H1 (cell line): ENCODE results near the gene SND1.

Experiments
- BACH1 ChIP-seq: IDR thresholded peaks from 2 replicates; pipeline ENCODE4 v1.6.1; 2012; ENCODE audit warnings: low read length, improper control_type of control experiment
- CHD1 ChIP-seq: IDR thresholded peaks from 2 replicates; pipeline ENCODE4 v1.6.1; 2012; ENCODE audit warnings: low read depth, low read length, improper control_type of control experiment
- EZH2 ChIP-seq: fragments of 200-600 bp; sonication (generic); IDR thresholded peaks from 2 replicates; pipeline ENCODE4 v1.7.1; 2012; ENCODE audit warnings: low read depth, mild to moderate bottlenecking, moderate library complexity, low read length, inconsistent platforms; ENCODE audit not compliant: severe bottlenecking
- GABPA ChIP-seq: IDR thresholded peaks from 2 replicates; pipeline ENCODE4 v1.6.1; 2011; ENCODE audit warnings: mild to moderate bottlenecking, low read length, moderate library complexity, borderline replicate concordance; ENCODE audit not compliant: insufficient read depth
- HDAC2 ChIP-seq, 2 experiments: fragments of 300-600 bp in 1 of 2; sonication (generic) in 1 of 2; IDR thresholded peaks; 2 replicates each; pipeline ENCODE4 v1.6.1; 2011 to 2012; ENCODE audit warnings: low read depth in 2 of 2, low read length in 2 of 2, mild to moderate bottlenecking in 2 of 2, moderate library complexity in 2 of 2, borderline replicate concordance in 1 of 2, inconsistent platforms in 1 of 2
- KDM1A ChIP-seq: fragments of 200-600, 300-600 bp; sonication (generic); IDR thresholded peaks from 2 replicates; pipeline ENCODE4 v1.7.1; 2016; ENCODE audit warnings: mild to moderate bottlenecking, low read length, borderline replicate concordance
- POLR2A ChIP-seq, 2 experiments: IDR thresholded peaks; 1 replicate in 1 of 2; 2 replicates in 1 of 2; pipeline ENCODE4 v1.6.1; 2011; ENCODE audit warnings: low read depth in 2 of 2, low read length in 2 of 2, mild to moderate bottlenecking in 2 of 2; ENCODE audit errors: control extremely low read depth in 1 of 2
- POLR2AphosphoS5 ChIP-seq: IDR thresholded peaks from 2 replicates; pipeline ENCODE4 v1.6.1; 2011; ENCODE audit warnings: low read depth, low read length
- RAD21 ChIP-seq, 2 experiments: IDR thresholded peaks in 1 of 2; conservative IDR thresholded peaks in 1 of 2; 2 replicates each; pipeline ENCODE4 v1.6.1; 2011; ENCODE audit warnings: low read depth in 2 of 2, low read length in 2 of 2, improper control_type of control experiment in 1 of 2, inconsistent platforms in 1 of 2, mild to moderate bottlenecking in 1 of 2, moderate library complexity in 1 of 2
- RFX5 ChIP-seq: IDR thresholded peaks from 2 replicates; pipeline ENCODE4 v1.6.1; 2011; ENCODE audit warnings: low read depth, low read length, improper control_type of control experiment, borderline replicate concordance
- TAF1 ChIP-seq: IDR thresholded peaks from 2 replicates; pipeline ENCODE4 v1.6.1; 2011; ENCODE audit warnings: mild to moderate bottlenecking, low read depth, low read length
- ZNF274 ChIP-seq: IDR thresholded peaks from 2 replicates; pipeline ENCODE4 v1.7.0; 2012; ENCODE audit warnings: low read length, borderline replicate concordance; ENCODE audit errors: extremely low read depth
- TF ChIP-seq, protein P1 (sequence below), 3 experiments: IDR thresholded peaks; 1 replicate in 2 of 3; 2 replicates in 1 of 3; pipeline versions ENCODE4 v1.5.1 to v1.6.1; 2011; ENCODE audit warnings: low read length in 3 of 3, mild to moderate bottlenecking in 3 of 3, inconsistent platforms in 2 of 3, low read depth in 1 of 3, moderate library complexity in 1 of 3; ENCODE audit not compliant: insufficient read depth in 1 of 3; ENCODE audit errors: control extremely low read depth in 1 of 3

GRCh38 chr7:128136215-128136597 is 484.2 kb downstream of the SND1 start:
- TF ChIP-seq RAD21 (IDR thresholded peaks at IDR 0.05 in 1 of 2, conservative IDR thresholded peaks at IDR 0.05 in 1 of 2; ENCODE audit: low read depth in 2 of 2, low read length in 2 of 2) = no peak
- TF ChIP-seq, protein P1, sequence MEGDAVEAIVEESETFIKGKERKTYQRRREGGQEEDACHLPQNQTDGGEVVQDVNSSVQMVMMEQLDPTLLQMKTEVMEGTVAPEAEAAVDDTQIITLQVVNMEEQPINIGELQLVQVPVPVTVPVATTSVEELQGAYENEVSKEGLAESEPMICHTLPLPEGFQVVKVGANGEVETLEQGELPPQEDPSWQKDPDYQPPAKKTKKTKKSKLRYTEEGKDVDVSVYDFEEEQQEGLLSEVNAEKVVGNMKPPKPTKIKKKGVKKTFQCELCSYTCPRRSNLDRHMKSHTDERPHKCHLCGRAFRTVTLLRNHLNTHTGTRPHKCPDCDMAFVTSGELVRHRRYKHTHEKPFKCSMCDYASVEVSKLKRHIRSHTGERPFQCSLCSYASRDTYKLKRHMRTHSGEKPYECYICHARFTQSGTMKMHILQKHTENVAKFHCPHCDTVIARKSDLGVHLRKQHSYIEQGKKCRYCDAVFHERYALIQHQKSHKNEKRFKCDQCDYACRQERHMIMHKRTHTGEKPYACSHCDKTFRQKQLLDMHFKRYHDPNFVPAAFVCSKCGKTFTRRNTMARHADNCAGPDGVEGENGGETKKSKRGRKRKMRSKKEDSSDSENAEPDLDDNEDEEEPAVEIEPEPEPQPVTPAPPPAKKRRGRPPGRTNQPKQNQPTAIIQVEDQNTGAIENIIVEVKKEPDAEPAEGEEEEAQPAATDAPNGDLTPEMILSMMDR (IDR thresholded peaks at IDR 0.05; ENCODE audit: control extremely low read depth in 1 of 3, insufficient read depth in 1 of 3, low read depth in 1 of 3, low read length in 3 of 3) = no peak
- no peak for TF ChIP-seq KDM1A
- no peak for TF ChIP-seq POLR2AphosphoS5
- no peak for TF ChIP-seq TAF1
- no peak for TF ChIP-seq CHD1
- no peak for TF ChIP-seq HDAC2 (IDR thresholded peaks at IDR 0.05; ENCODE audit: borderline replicate concordance in 1 of 2, low read depth in 2 of 2, low read length in 2 of 2)
- no peak for TF ChIP-seq RFX5
- TF ChIP-seq POLR2A (IDR thresholded peaks at IDR 0.05; ENCODE audit: control extremely low read depth in 1 of 2, low read depth in 2 of 2, low read length in 2 of 2) = no peak
- TF ChIP-seq ZNF274 = no peak
- TF ChIP-seq GABPA = no peak
- TF ChIP-seq BACH1 = no peak
- no peak for TF ChIP-seq EZH2
